Activated CD4-positive, alpha-beta T cell treated with anti-CD3 and anti-CD28 coated beads for 36 hours (primary cell): ENCODE data around the gene ALG6. TPM values are rescaled to one million over a fixed set of nuclear protein-coding genes. Genes with fewer than 3 reads are reported as not detected.

ENCODE experiments used
- ATAC-seq: fragments of 200-7000 bp; cut with Tn5 transposase; one replicate; pipeline ENCODE4 v1.10.0; 2021; ENCODE audit warnings: mild to moderate bottlenecking, moderate library complexity
- CTCF ChIA-PET: fragments of 350-600 bp; sonication (Branson Sonifier 250); formaldehyde crosslinking; loops from one replicate; lab custom pipeline; 2021; ENCODE audit warnings: antibody characterized with exemption; lab: Charles Lee
- POLR2A ChIA-PET: fragments of 350-600 bp; sonication (Branson Sonifier 250); formaldehyde crosslinking; loops from one replicate; lab custom pipeline; 2021; ENCODE audit warnings: antibody characterized with exemption, inconsistent platforms; lab: Charles Lee
- DNase-seq: peaks from one replicate; pipeline ENCODE4 v3.0.0-alpha.2; 2020
- H3K27ac Mint-ChIP-seq: one replicate; pipeline ENCODE4 v1.8.0; 2021; ENCODE audit warnings: mixed read lengths
- H3K27me3 Mint-ChIP-seq: one replicate; pipeline ENCODE4 v1.8.0; 2021; ENCODE audit warnings: mixed read lengths
- H3K36me3 Mint-ChIP-seq: one replicate; pipeline ENCODE4 v1.8.0; 2021; ENCODE audit warnings: low read depth, mixed read lengths
- H3K4me1 Mint-ChIP-seq: one replicate; pipeline ENCODE4 v1.8.0; 2021; ENCODE audit warnings: mixed read lengths
- H3K4me3 Mint-ChIP-seq: one replicate; pipeline ENCODE4 v1.8.0; 2021; ENCODE audit warnings: mild to moderate bottlenecking, moderate library complexity, mixed read lengths
- H3K9me3 Mint-ChIP-seq: one replicate; pipeline ENCODE4 v1.8.0; 2021; ENCODE audit warnings: low read depth, mixed read lengths
- intact Hi-C, 2 experiments: fragments of 100-400 bp; cut with DNase I in 1 of 2; cut with micrococcal nuclease in 1 of 2; formaldehyde crosslinking; loops; one replicate each; pipeline versions ENCODE4 v1.14.2 to v1.15.1; 2022 to 2024; cut with DNase I, micrococcal nuclease
- total RNA-seq, 2 experiments: library from RNA; stranded (reverse); gene quantifications; one replicate each; pipeline ENCODE4 v1.2.3, GENCODE V29; 2021

The ALG6 gene
- total RNA-seq: 10 to 100 TPM; 16.2 to 16.3 TPM

- DNase-seq: peak; percentile 94
- CTCF ChIA-PET: interaction anchor here (0.6 to 0.7 kb wide), 3 partner anchors 48 to 84 kb away, joined by 3 to 4 read pairs (median 3); no protein-coding TSS in a partner anchor
Observed at GRCh38 chr1:63367215-63368103, at the start of gene ALG6. Gene ALG6, plus strand, starts transcription at chr1:63367627. Its CDS starts 3,351 bp downstream, at chr1:63370978.

GRCh38 chr1:63317817-63318152 is 49.6 kb upstream of the ALG6 start:
- Mint-ChIP-seq H3K27ac (no peak overlapping the region), H3K4me1 (peaks cover 30% of the 10 kb centered on the region), H3K9me3 (peaks cover 5% of the 10 kb centered on the region), H3K4me3 (peak overlapping the region; percentile 58), H3K36me3 (peaks cover 9% of the 10 kb centered on the region), H3K27me3 (peaks cover 67% of the 10 kb centered on the region)
- ChIA-PET POLR2A (no interaction called here), CTCF (interaction anchor here (0.6 to 1.7 kb wide), 5 partner anchors 9 to 887 kb away, joined by 3 to 13 read pairs (median 5); no protein-coding TSS in a partner anchor)
- DNase-seq (no peak), ATAC-seq (no peak)
- intact Hi-C loops: loop anchor here (1.0 to 2.0 kb wide), 7 partner anchors 9 to 221 kb away; partner anchors contain the start of gene ALG6 (in 1 of the 2)

More at GRCh38 chr1:63367215-63368103, at the start of gene ALG6:
- intact Hi-C loops: loop anchor here (1.0 to 5.0 kb wide), 7 partner anchors 41 to 931 kb away; partner anchors contain the start of genes EFCAB7 (in 2 of the 2), ITGB3BP (in 2 of the 2), ATG4C (in 1 of the 2) and PGM1 (in 1 of the 2)
- POLR2A ChIA-PET: no interaction called here
- peaks cover 5% of the 10 kb centered on the region for H3K27me3 Mint-ChIP-seq
- peaks cover 23% of the 10 kb centered on the region for H3K4me1 Mint-ChIP-seq
- H3K36me3 Mint-ChIP-seq: peaks cover 16% of the 10 kb centered on the region
- peak within 1 kb of the TSS; percentile 98 for H3K4me3 Mint-ChIP-seq
- H3K9me3 Mint-ChIP-seq: no peaks in the 10 kb centered on the region
- peak within 1 kb of the TSS; percentile 82 for H3K27ac Mint-ChIP-seq
- peak; percentile 94 for ATAC-seq

DNA sequence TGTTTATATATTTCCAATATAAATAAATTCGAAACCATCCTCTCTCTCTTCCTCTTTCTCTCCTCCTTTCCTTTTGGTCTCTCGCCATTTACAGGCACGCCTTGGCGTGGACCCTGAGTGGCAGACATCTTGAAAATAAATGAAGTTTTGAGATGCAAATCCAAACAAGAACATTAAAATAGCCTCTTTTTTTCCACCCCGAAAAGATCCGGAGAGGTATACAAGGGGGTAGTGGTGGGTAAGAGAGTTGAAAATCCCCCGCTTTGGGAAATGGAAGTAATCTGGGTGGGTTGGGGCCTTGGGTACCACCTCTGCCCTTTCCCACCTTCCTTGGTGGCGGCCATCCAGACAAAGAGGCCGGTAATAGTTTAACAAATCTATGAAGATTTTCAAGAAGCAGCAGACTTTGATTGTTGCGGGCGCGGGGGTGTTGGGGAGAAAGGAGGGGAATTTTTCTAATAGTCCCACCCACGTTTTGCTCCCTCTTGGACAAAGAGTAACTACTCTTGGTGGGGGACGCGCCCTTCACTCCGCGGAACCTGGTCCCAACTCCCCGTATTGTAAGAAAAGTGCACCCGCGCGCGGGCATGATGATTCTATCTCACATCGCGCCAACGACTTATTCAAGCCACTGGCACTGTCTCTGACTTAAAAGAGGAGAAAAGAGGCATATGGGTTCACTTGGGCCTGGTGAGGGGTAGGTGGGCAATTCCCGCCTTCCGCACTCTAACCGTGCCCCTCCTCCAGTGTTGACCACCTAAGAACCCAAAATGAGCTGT is 49.0 kb upstream of the ALG6 start:
- no peak overlapping the region for H3K27ac Mint-ChIP-seq
- ATAC-seq: no peak

DNA sequence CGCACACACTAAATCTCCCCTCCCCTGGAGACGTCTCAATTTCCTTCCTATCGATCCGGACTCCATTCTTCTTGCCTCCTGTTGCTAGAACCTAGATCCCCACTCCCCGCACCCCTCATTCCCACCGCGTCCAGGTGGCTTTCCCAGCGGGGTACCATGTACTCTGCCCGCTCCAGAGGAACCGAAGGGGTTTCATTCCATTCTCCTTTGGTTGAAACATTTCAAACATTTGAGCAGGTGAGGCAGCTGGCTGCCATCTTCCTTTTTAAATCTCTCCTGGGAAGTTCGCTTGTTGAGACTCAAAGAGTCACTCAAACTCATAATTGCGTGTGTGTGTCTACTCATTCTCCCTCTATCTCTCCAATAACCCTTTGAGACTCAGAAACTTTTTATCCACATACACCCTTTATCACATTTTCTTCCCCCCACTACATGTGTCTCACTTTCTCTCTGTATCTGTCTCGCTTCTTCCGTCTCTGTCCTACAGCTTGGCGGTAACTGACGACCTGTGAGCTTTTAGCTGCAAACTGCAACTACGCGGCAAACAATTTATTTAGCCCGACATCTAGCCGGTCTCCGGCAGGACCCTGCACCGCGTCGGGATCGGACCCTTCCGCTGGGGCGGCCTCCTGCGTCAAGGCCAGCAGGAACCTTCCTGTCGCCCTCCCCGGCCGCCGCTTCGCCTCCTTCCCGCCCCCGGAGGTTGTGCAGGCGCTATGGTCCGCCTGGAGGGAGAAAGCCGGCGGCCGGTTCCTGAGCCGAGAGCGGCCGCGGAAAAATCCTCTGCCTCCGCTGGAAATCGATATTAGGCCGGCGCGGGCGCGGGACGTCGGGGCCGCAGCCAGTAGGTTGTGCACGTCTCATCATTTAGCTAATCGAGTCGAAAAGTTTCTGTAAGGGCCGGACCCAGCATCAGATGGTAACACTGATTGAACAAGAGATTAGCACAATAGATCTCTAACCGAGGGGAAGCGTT is 48.1 kb upstream of the ALG6 start:
- Mint-ChIP-seq H3K36me3 (peaks cover 9% of the 10 kb centered on the region), H3K9me3 (peaks cover 5% of the 10 kb centered on the region), H3K27me3 (peaks cover 63% of the 10 kb centered on the region), H3K4me3 (peak overlapping the region; percentile 8), H3K4me1 (peaks cover 30% of the 10 kb centered on the region), H3K27ac (no peak overlapping the region)
- ChIA-PET CTCF (interaction anchor here (0.6 to 1.4 kb wide), 4 partner anchors 10 to 52 kb away, joined by 3 to 5 read pairs (median 4); no protein-coding TSS in a partner anchor), POLR2A (no interaction called here)
- no peak for DNase-seq
- intact Hi-C loops: loop anchor here (1.0 to 10.0 kb wide), 5 partner anchors 8 to 925 kb away; partner anchors contain the start of gene USP1 (in 1 of the 2)
- ATAC-seq: no peak

More for the DNA sequence above, 49.0 kb upstream of the ALG6 start:
- DNase-seq: no peak
- Mint-ChIP-seq H3K27me3 (peaks cover 67% of the 10 kb centered on the region), H3K4me1 (peaks cover 30% of the 10 kb centered on the region), H3K9me3 (peaks cover 5% of the 10 kb centered on the region), H3K36me3 (peaks cover 9% of the 10 kb centered on the region), H3K4me3 (peak overlapping the region; percentile 58)
- ChIA-PET CTCF (interaction anchor here (0.6 to 1.7 kb wide), 6 partner anchors 8 to 412 kb away, joined by 3 to 13 read pairs (median 5); no protein-coding TSS in a partner anchor), POLR2A (no interaction called here)
- intact Hi-C loops: loop anchor here in 1 of 2 experiments (1.0 to 2.0 kb wide), 2 partner anchors 8 to 76 kb away; no protein-coding TSS in a partner anchor

DNA sequence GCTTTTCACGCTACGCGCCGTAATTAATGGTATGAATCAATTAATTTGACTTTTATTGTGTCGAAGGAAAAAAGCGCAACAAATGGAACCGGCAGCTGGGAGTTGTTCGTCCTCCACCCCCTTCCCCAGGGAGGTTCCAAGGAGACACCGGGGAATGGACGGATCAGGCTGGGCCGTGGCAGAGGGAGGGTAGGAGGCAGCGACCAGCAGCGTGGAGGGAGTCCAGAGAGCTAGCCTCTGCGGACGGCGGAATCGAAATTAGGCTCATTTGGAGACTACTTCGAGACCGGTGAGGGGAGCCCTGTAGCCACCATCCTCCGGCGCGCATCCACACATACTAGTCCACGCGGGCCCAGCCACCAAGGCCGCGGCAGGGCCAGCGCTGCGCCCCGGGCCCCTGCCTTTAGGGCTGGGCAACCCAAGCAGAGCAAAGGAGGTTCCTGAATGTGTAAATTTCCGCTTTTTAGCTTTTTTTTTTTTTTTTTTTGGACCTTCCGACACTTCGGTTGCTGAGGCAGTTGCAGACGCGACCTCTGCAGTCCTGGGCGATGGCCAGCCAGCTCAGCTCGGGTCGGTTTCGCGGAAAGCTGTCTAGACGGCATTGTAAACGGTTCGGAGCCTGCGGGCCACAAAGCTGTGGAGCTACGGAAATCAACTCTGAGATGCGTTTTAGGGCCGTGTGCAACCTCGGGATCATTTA is 47.3 kb upstream of the ALG6 start:
- ATAC-seq (no peak), DNase-seq (no peak)
- peaks cover 64% of the 10 kb centered on the region for H3K27me3 Mint-ChIP-seq
- peaks cover 33% of the 10 kb centered on the region for H3K4me1 Mint-ChIP-seq
- POLR2A ChIA-PET: no interaction called here
- CTCF ChIA-PET: interaction anchor here (0.6 to 1.4 kb wide), 6 partner anchors 11 to 95 kb away, joined by 3 to 4 read pairs (median 4); no protein-coding TSS in a partner anchor
- no peak overlapping the region for H3K27ac Mint-ChIP-seq
- intact Hi-C loops: loop anchor here (5.0 to 10.0 kb wide), 3 partner anchors 125 to 925 kb away; partner anchors contain the start of gene USP1 (in 1 of the 2)
- peak overlapping the region; percentile 8 for H3K4me3 Mint-ChIP-seq
- peaks cover 9% of the 10 kb centered on the region for H3K36me3 Mint-ChIP-seq
- peaks cover 5% of the 10 kb centered on the region for H3K9me3 Mint-ChIP-seq

DNA sequence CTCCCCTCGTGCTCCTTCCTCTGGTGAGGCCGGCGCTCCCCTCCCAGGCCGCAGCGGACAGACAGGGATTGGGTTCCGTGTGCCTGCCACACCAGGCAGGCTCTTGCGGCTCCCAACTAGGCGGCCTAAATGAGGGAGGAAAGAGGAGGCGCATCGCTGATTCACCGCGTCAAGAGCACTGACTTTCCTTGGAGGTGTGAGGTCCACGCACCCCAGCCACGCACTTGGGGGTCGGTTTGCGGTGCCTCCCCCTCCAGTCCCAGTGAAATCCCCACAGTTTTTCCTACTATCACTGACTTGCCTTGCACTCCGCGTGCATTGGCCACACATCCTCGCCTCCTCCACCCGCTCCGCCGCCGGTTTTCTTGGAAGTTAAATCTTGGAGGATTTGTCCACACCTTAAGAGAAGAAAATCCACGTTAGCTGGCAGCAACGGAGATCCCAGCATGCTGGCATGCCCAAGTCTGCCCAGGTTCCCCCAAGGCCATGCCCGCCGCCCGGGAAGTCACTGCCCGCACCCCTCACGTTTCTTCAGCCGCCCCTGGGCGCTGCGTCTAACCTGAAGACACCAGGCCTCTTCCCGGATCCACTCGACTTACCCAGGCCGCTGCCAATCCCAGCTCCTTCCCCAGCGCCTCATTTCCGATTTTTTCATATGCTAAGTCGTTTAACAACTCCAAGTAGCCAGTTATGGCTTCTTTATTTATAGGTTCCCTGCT is 46.2 kb upstream of the ALG6 start:
- Mint-ChIP-seq H3K36me3 (peaks cover 9% of the 10 kb centered on the region), H3K27ac (peak overlapping the region; percentile 37), H3K9me3 (peaks cover 5% of the 10 kb centered on the region), H3K4me3 (peak overlapping the region; percentile 68), H3K27me3 (peaks cover 63% of the 10 kb centered on the region), H3K4me1 (peaks cover 34% of the 10 kb centered on the region)
- ChIA-PET POLR2A (no interaction called here), CTCF (interaction anchor here (1.4 kb wide), 1 partner anchor 10 kb away, joined by 4 read pairs; no protein-coding TSS in a partner anchor)
- intact Hi-C loops: loop anchor here (5.0 to 10.0 kb wide), 3 partner anchors 124 to 924 kb away; partner anchors contain the start of gene USP1 (in 1 of the 2)
- no peak for DNase-seq
- ATAC-seq: no peak

DNA sequence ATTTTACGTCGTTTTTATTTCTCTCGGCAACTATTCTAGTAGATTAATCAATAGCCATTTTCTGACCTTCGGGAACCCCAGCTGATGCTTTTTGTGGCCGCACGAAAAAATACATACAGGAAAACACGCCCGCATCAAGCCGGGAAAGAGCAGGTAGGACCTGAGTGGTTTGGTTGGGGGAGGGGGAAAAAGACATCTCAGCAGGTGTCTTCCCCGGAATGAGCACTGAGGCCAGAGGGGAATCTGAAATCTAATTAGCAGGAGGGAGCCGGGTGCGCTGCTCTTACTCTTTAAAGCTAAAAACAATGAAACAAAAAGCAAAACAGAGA is 45.7 kb upstream of the ALG6 start:
- peak overlapping the region; percentile 37 for H3K27ac Mint-ChIP-seq
- peaks cover 5% of the 10 kb centered on the region for H3K9me3 Mint-ChIP-seq
- peak overlapping the region; percentile 68 for H3K4me3 Mint-ChIP-seq
- H3K27me3 Mint-ChIP-seq: peaks cover 64% of the 10 kb centered on the region
- CTCF ChIA-PET: interaction anchor here (1.4 kb wide), 1 partner anchor 10 kb away, joined by 4 read pairs; no protein-coding TSS in a partner anchor
- no peak for DNase-seq
- no peak for ATAC-seq
- H3K36me3 Mint-ChIP-seq: peaks cover 9% of the 10 kb centered on the region
- H3K4me1 Mint-ChIP-seq: peaks cover 38% of the 10 kb centered on the region
- intact Hi-C loops: loop anchor here (2.0 to 10.0 kb wide), 4 partner anchors 123 to 923 kb away; partner anchors contain the start of genes EFCAB7 (in 1 of the 2), ITGB3BP (in 1 of the 2) and USP1 (in 1 of the 2)
- POLR2A ChIA-PET: no interaction called here

GRCh38 chr1:63322114-63322943 is 45.1 kb upstream of the ALG6 start, which contains the start of gene FOXD3:
Gene FOXD3, plus strand, starts transcription at chr1:63322567. Its CDS starts 492 bp downstream, at chr1:63323059.
- H3K4me3 Mint-ChIP-seq: peak within 1 kb of the TSS; percentile 68
- peaks cover 9% of the 10 kb centered on the region for H3K36me3 Mint-ChIP-seq
- intact Hi-C loops: loop anchor here (2.0 to 10.0 kb wide), 4 partner anchors 122 to 922 kb away; partner anchors contain the start of genes EFCAB7 (in 1 of the 2), ITGB3BP (in 1 of the 2) and USP1 (in 1 of the 2)
- peaks cover 68% of the 10 kb centered on the region for H3K27me3 Mint-ChIP-seq
- peaks cover 43% of the 10 kb centered on the region for H3K4me1 Mint-ChIP-seq
- ChIA-PET CTCF (no interaction called here), POLR2A (no interaction called here)
- H3K27ac Mint-ChIP-seq: peak within 1 kb of the TSS; percentile 37
- DNase-seq (peak; percentile 64), ATAC-seq (peak; percentile 34)
- peaks cover 5% of the 10 kb centered on the region for H3K9me3 Mint-ChIP-seq
